Endothelial cell of umbilical vein (primary cell): ENCODE results near the gene SYT7. TPM values are rescaled to one million over a fixed set of nuclear protein-coding genes. Genes with fewer than 3 reads are reported as not detected.

Source experiments
- BruUV-seq: library from RNA; stranded (reverse); fragments of 400-500 nt; replicated peaks from 2 replicates; lab custom pipeline; 2021; lab: Mats Ljungman, UMichigan
- CTCF ChIA-PET: fragments of 300-600, 350-600 bp; sonication (Branson Sonifier 250); formaldehyde crosslinking; loops from one replicate; lab custom pipeline; 2021; ENCODE audit warnings: antibody characterized with exemption, inconsistent platforms; lab: Charles Lee
- POLR2A ChIA-PET: fragments of 300-600, 350-600 bp; sonication (Branson Sonifier 250); formaldehyde crosslinking; loops from one replicate; lab custom pipeline; 2021; ENCODE audit warnings: antibody characterized with exemption, inconsistent platforms; lab: Charles Lee
- DNase-seq: peaks from one replicate; pipeline ENCODE4 v3.0.0-alpha.2; 2011; ENCODE audit warnings: low read depth, low spot score
- FAIRE-seq: peaks from 2 replicates; lab custom pipeline; 2011; peaks lifted over from hg19 to GRCh38; lab: Jason Lieb, UNC
- H2AFZ ChIP-seq: 2 replicates; pipeline ENCODE4 v1.6.0; 2012; ENCODE audit warnings: low read depth, low read length, control low read depth, inconsistent platforms
- H3K27ac ChIP-seq: 2 replicates; pipeline ENCODE4 v1.5.1; 2011; ENCODE audit warnings: low read depth, mild to moderate bottlenecking, control low read depth, low read length, moderate library complexity; ENCODE audit not compliant: insufficient read depth
- H3K27me3 ChIP-seq, 2 experiments: 2 replicates each; pipeline versions ENCODE4 v1.6.0 to v1.6.1; 2011; ENCODE audit warnings: low read length in 2 of 2, mixed read lengths in 1 of 2; ENCODE audit not compliant: control insufficient read depth in 2 of 2, insufficient read depth in 2 of 2
- H3K36me3 ChIP-seq, 2 experiments: 2 replicates in 1 of 2; 3 replicates in 1 of 2; pipeline ENCODE4 v1.5.1; 2011; ENCODE audit warnings: low read length in 2 of 2, mild to moderate bottlenecking in 1 of 2, moderate library complexity in 1 of 2; ENCODE audit not compliant: control insufficient read depth in 2 of 2, insufficient read depth in 2 of 2; ENCODE audit errors: extremely low read depth in 1 of 2
- H3K4me1 ChIP-seq: 3 replicates; pipeline ENCODE4 v1.5.1; 2011; ENCODE audit warnings: mild to moderate bottlenecking, low read length; ENCODE audit not compliant: control insufficient read depth, insufficient read depth; ENCODE audit errors: extremely low read depth
- H3K4me2 ChIP-seq: 2 replicates; pipeline ENCODE4 v1.6.1; 2011; ENCODE audit warnings: low read length, control low read depth, mixed read lengths; ENCODE audit not compliant: insufficient read depth
- H3K4me3 ChIP-seq, 3 experiments: fragments of 200-600 bp in 1 of 3; sonication (generic), shearing (Covaris generic) in 1 of 3; replicated peaks in 1 of 3; 2 replicates each; pipeline ENCODE4 v1.5.1; 2011 to 2016; ENCODE audit warnings: control low read depth in 3 of 3, low read length in 3 of 3, mild to moderate bottlenecking in 2 of 3, inconsistent platforms in 1 of 3, low read depth in 1 of 3, moderate library complexity in 1 of 3; ENCODE audit not compliant: insufficient read depth in 1 of 3
- H3K79me2 ChIP-seq: 2 replicates; pipeline ENCODE4 v1.6.0; 2012; ENCODE audit warnings: low read length, inconsistent platforms; ENCODE audit not compliant: control insufficient read depth, insufficient read depth
- H3K9ac ChIP-seq: replicated peaks from 2 replicates; pipeline ENCODE3; 2011; ENCODE audit warnings: low read length, control low read depth; ENCODE audit not compliant: insufficient read depth; ENCODE audit errors: extremely low read depth
- H3K9me1 ChIP-seq: replicated peaks from 3 replicates; pipeline ENCODE4 v1.6.0; 2011; ENCODE audit warnings: mild to moderate bottlenecking, low read length; ENCODE audit not compliant: control insufficient read depth, insufficient read depth; ENCODE audit errors: extremely low read depth
- H3K9me3 ChIP-seq: replicated peaks from 2 replicates; pipeline ENCODE4 v1.5.1; 2012; ENCODE audit warnings: low read length, inconsistent platforms; ENCODE audit not compliant: control insufficient read depth, insufficient read depth
- H4K20me1 ChIP-seq: replicated peaks from 2 replicates; pipeline ENCODE3; 2011; ENCODE audit warnings: mild to moderate bottlenecking, low read length; ENCODE audit not compliant: control insufficient read depth, insufficient read depth; ENCODE audit errors: extremely low read depth
- EZH2 ChIP-seq: IDR thresholded peaks from 2 replicates; pipeline ENCODE4 v1.6.1; 2012; ENCODE audit warnings: borderline replicate concordance, low read depth, mild to moderate bottlenecking, moderate library complexity, low read length, inconsistent platforms; ENCODE audit not compliant: severe bottlenecking
- FOS ChIP-seq: IDR thresholded peaks from 2 replicates; pipeline ENCODE4 v1.6.1; 2011; ENCODE audit warnings: mild to moderate bottlenecking, low read length, moderate library complexity, borderline replicate concordance; ENCODE audit not compliant: insufficient read depth
- GATA2 ChIP-seq: IDR thresholded peaks from 2 replicates; pipeline ENCODE4 v1.7.0; 2011; ENCODE audit warnings: low read depth, mild to moderate bottlenecking, moderate library complexity, mixed read lengths, low read length; ENCODE audit not compliant: insufficient read length, insufficient read depth
- JUN ChIP-seq: IDR thresholded peaks from 2 replicates; pipeline ENCODE4 v1.6.1; 2011; ENCODE audit warnings: borderline replicate concordance, low read depth; ENCODE audit not compliant: insufficient read length, insufficient read depth
- MYC ChIP-seq: IDR thresholded peaks from one replicate; pipeline ENCODE4 v1.6.1; 2011; ENCODE audit warnings: mild to moderate bottlenecking, low read depth, low read length
- POLR2A ChIP-seq: IDR thresholded peaks from 2 replicates; pipeline ENCODE4 v1.6.1; 2012; ENCODE audit warnings: low read depth, mild to moderate bottlenecking, control low read depth, low read length
- POLR2AphosphoS5 ChIP-seq: IDR thresholded peaks from 2 replicates; pipeline ENCODE4 v1.6.1; 2012; ENCODE audit warnings: low read depth, mild to moderate bottlenecking, control low read depth, low read length, moderate library complexity; ENCODE audit not compliant: insufficient read depth
- dilution Hi-C: fragments of 300-500 bp; cut with MboI; formaldehyde crosslinking; loops from one replicate; pipeline ENCODE4 v1.15.0; 2019; ENCODE audit warnings: low sequenced_read_pairs; ENCODE audit not compliant: extremely low pct_ligation_motif_present
- intact Hi-C: fragments of 100-400 bp; cut with micrococcal nuclease; formaldehyde crosslinking; loops from one replicate; pipeline ENCODE4 v1.10.0; 2022
- polyA plus RNA-seq, 4 experiments: library from polyadenylated mRNA; depleted of rRNA in 3 of 4; stranded (reverse) in 3 of 4; unstranded in 1 of 4; fragments of >200 nt; gene quantifications; 2 replicates each; pipeline versions ENCODE4 v1.2.1 to v1.2.3, GENCODE V29; 2011 to 2012; ENCODE audit warnings: missing spikeins in 1 of 4
- total RNA-seq: library from RNA; stranded (reverse); gene quantifications from 2 replicates; pipeline ENCODE4 v1.2.3, GENCODE V29; 2021
- TF ChIP-seq, protein P1 (sequence below): IDR thresholded peaks from 2 replicates; pipeline ENCODE4 v1.6.1; 2011; ENCODE audit not compliant: insufficient read depth, insufficient read length
- TF ChIP-seq, protein P2 (sequence below), 2 donors: IDR thresholded peaks; 1 replicate in 1 of 2; 2 replicates in 1 of 2; pipeline ENCODE4 v1.5.1; 2011; ENCODE audit warnings: low read length in 2 of 2, mild to moderate bottlenecking in 2 of 2, moderate library complexity in 2 of 2, control low read depth in 1 of 2, inconsistent platforms in 1 of 2, low read depth in 1 of 2; ENCODE audit not compliant: insufficient read depth in 1 of 2; ENCODE audit errors: extremely low read depth in 1 of 2

SYT7 gene
- total and polyA plus RNA-seq, 2 donors (not counting 3 experiments of a cell fraction or from before 2014, with no cell fraction given), result 0.08 to 0.55 TPM

- Histone ChIP-seq H3K4me1 (no peaks in the 10 kb centered on the region), H4K20me1 (no peaks in the 10 kb centered on the region), H3K27ac (no peak overlapping the region), H3K4me3 (no peak overlapping the region), H3K36me3 (no peaks in the 10 kb centered on the region), H3K9me3 (no peaks in the 10 kb centered on the region), H3K4me2 (no peak overlapping the region), H3K9ac (no peak overlapping the region), H2AFZ (no peak overlapping the region), H3K79me2 (no peaks in the 10 kb centered on the region), H3K9me1 (no peaks in the 10 kb centered on the region), H3K27me3 (peaks cover 29 to 45% of the 10 kb centered on the region in 2 experiments)
- intact Hi-C loops, result no loop called here
- FAIRE-seq (no peak), DNase-seq (no peak)
- TF ChIP-seq, protein P1, sequence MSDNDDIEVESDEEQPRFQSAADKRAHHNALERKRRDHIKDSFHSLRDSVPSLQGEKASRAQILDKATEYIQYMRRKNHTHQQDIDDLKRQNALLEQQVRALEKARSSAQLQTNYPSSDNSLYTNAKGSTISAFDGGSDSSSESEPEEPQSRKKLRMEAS, result no peak
- no peak for TF ChIP-seq JUN
- no peak for TF ChIP-seq FOS
- no peak for TF ChIP-seq MYC
- TF ChIP-seq GATA2, result no peak
- no peak for TF ChIP-seq EZH2
- TF ChIP-seq POLR2A, result no peak
- TF ChIP-seq, protein P2, sequence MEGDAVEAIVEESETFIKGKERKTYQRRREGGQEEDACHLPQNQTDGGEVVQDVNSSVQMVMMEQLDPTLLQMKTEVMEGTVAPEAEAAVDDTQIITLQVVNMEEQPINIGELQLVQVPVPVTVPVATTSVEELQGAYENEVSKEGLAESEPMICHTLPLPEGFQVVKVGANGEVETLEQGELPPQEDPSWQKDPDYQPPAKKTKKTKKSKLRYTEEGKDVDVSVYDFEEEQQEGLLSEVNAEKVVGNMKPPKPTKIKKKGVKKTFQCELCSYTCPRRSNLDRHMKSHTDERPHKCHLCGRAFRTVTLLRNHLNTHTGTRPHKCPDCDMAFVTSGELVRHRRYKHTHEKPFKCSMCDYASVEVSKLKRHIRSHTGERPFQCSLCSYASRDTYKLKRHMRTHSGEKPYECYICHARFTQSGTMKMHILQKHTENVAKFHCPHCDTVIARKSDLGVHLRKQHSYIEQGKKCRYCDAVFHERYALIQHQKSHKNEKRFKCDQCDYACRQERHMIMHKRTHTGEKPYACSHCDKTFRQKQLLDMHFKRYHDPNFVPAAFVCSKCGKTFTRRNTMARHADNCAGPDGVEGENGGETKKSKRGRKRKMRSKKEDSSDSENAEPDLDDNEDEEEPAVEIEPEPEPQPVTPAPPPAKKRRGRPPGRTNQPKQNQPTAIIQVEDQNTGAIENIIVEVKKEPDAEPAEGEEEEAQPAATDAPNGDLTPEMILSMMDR (IDR thresholded peaks at IDR 0.05; ENCODE audit: extremely low read depth in 1 of 2, insufficient read depth in 1 of 2, low read depth in 1 of 2, low read length in 2 of 2), result no peak
- no peak for TF ChIP-seq POLR2AphosphoS5
- POLR2A ChIA-PET, result no interaction called here
- CTCF ChIA-PET, result interaction anchor here (1.6 kb wide), 1 partner anchor 64 kb away, joined by 9 read pairs; no protein-coding TSS in a partner anchor
- BruUV-seq, result no TSS peak
- dilution Hi-C loops, result no loop called here
These were observed 70.5 kb downstream of the SYT7 start for GRCh38 chr11:61510166-61510919.
